GM12878 (cell line): ENCODE measurements around the gene GNPTG. TPM values are rescaled to one million over a fixed set of nuclear protein-coding genes. Genes with fewer than 3 reads are reported as not detected.
A peak's percentile ranks its signal among the peaks of the same experiment; 100 is the strongest.

Experiments used
- ATF7 ChIP-seq: fragments of 450-650 bp; IDR thresholded peaks from 2 replicates; pipeline ENCODE4 v1.6.1; 2016; ENCODE audit warnings: low read depth, mild to moderate bottlenecking
- BHLHE40 ChIP-seq, 2 experiments: fragments of 450-650 bp in 1 of 2; IDR thresholded peaks; 2 replicates each; pipeline ENCODE4 v1.6.1; 2011 to 2017; ENCODE audit warnings: low read depth in 2 of 2, borderline replicate concordance in 1 of 2, improper control_type of control experiment in 1 of 2, low read length in 1 of 2, mild to moderate bottlenecking in 1 of 2
- CREM ChIP-seq: IDR thresholded peaks from 2 replicates; pipeline ENCODE4 v1.6.1; 2014; ENCODE audit warnings: antibody characterized with exemption, low read depth
- DPF2 ChIP-seq: fragments of 450-650 bp; IDR thresholded peaks from 2 replicates; pipeline ENCODE4 v1.6.1; 2017; ENCODE audit warnings: mild to moderate bottlenecking
- EGR1 ChIP-seq, 2 experiments: IDR thresholded peaks; 1 replicate in 1 of 2; 2 replicates in 1 of 2; pipeline ENCODE4 v1.6.1; 2011 to 2012; ENCODE audit warnings: low read depth in 2 of 2, low read length in 2 of 2, borderline replicate concordance in 1 of 2, mild to moderate bottlenecking in 1 of 2, moderate library complexity in 1 of 2
- ESRRA ChIP-seq: IDR thresholded peaks from 2 replicates; pipeline ENCODE4 v1.6.1; 2012; ENCODE audit warnings: mild to moderate bottlenecking, low read length, improper control_type of control experiment
- IRF5 ChIP-seq: fragments of 450-650 bp; IDR thresholded peaks from 2 replicates; pipeline ENCODE4 v1.6.1; 2017; ENCODE audit warnings: borderline replicate concordance
- MEF2A ChIP-seq: IDR thresholded peaks from 2 replicates; pipeline ENCODE4 v1.6.1; 2011; ENCODE audit warnings: low read depth, mild to moderate bottlenecking, low read length, moderate library complexity; ENCODE audit not compliant: insufficient read depth
- NBN ChIP-seq: fragments of 450-650 bp; IDR thresholded peaks from 2 replicates; pipeline ENCODE4 v1.6.1; 2016
- NKRF ChIP-seq: fragments of 450-650 bp; conservative IDR thresholded peaks from 2 replicates; pipeline ENCODE4 v1.6.1; 2017; ENCODE audit warnings: mild to moderate bottlenecking, moderate library complexity
- NR2C2 ChIP-seq: IDR thresholded peaks from 2 replicates; pipeline ENCODE4 v1.6.1; 2011; ENCODE audit warnings: borderline replicate concordance, low read depth; ENCODE audit not compliant: control insufficient read depth, insufficient read length
- NRF1 ChIP-seq: conservative IDR thresholded peaks from 2 replicates; pipeline ENCODE4 v1.6.1; 2011; ENCODE audit warnings: mild to moderate bottlenecking, low read depth, low read length, improper control_type of control experiment
- PAX8 ChIP-seq: fragments of 450-650 bp; IDR thresholded peaks from 2 replicates; pipeline ENCODE4 v1.6.1; 2017; ENCODE audit warnings: mild to moderate bottlenecking, moderate library complexity
- PKNOX1 ChIP-seq: fragments of 450-650 bp; IDR thresholded peaks from 2 replicates; pipeline ENCODE4 v1.6.1; 2016; ENCODE audit warnings: mild to moderate bottlenecking
- RB1 ChIP-seq: fragments of 450-650 bp; formaldehyde crosslinking; IDR thresholded peaks from 2 replicates; pipeline ENCODE4 v1.6.1; 2017; ENCODE audit warnings: mild to moderate bottlenecking, borderline replicate concordance
- RCOR1 ChIP-seq: conservative IDR thresholded peaks from 2 replicates; pipeline ENCODE4 v1.6.1; 2012; ENCODE audit warnings: low read depth, low read length, improper control_type of control experiment
- SRF ChIP-seq, 2 experiments: IDR thresholded peaks; 2 replicates each; pipeline ENCODE4 v1.6.1; 2011; ENCODE audit warnings: low read depth in 2 of 2, low read length in 2 of 2, mild to moderate bottlenecking in 1 of 2, moderate library complexity in 1 of 2
- TAF1 ChIP-seq: IDR thresholded peaks from 2 replicates; pipeline ENCODE4 v1.6.1; 2011; ENCODE audit warnings: mild to moderate bottlenecking, low read depth, low read length, borderline replicate concordance
- TCF12 ChIP-seq: IDR thresholded peaks from 2 replicates; pipeline ENCODE4 v1.6.1; 2011; ENCODE audit warnings: low read depth, mild to moderate bottlenecking, low read length
- WRNIP1 ChIP-seq: IDR thresholded peaks from 2 replicates; pipeline ENCODE4 v1.6.1; 2011; ENCODE audit warnings: low read depth, low read length, improper control_type of control experiment, borderline replicate concordance
- YY1 ChIP-seq: IDR thresholded peaks from 2 replicates; pipeline ENCODE4 v1.6.1; 2011; ENCODE audit warnings: low read depth, mild to moderate bottlenecking, low read length
- ZBED1 ChIP-seq: IDR thresholded peaks from 2 replicates; pipeline ENCODE4 v1.6.1; 2016; ENCODE audit warnings: borderline replicate concordance
- polyA plus RNA-seq, 11 experiments: library from polyadenylated mRNA; depleted of rRNA in 4 of 11; unstranded in 6 of 11; stranded (reverse) in 5 of 11; fragments of >200 nt; fragmentation: Nextera tagmentation in 4 of 11; fragmentation: Illumina TruSeq in 1 of 11; extraction: Ambion mirVana in 4 of 11; extraction: Trizol in 1 of 11; gene quantifications; 1 replicate in 1 of 11; 2 replicates in 10 of 11; pipeline versions ENCODE4 v1.2.1 to v1.2.3, GENCODE V29; 2011 to 2016; ENCODE audit warnings: inconsistent platforms in 2 of 11, missing spikeins in 2 of 11, low read depth in 1 of 11
- total RNA-seq, 4 experiments: library from RNA; depleted of rRNA in 3 of 4; stranded (reverse); fragments of >200 nt in 3 of 4; fragmentation: Illumina TruSeq in 1 of 4; extraction: Trizol in 1 of 4; gene quantifications; 2 replicates each; pipeline versions ENCODE4 v1.2.1 to v1.2.3, GENCODE V29; 2013 to 2021
- TF ChIP-seq, protein P1 (sequence below): fragments of 450-650 bp; IDR thresholded peaks from 2 replicates; pipeline ENCODE4 v1.6.1; 2017; ENCODE audit warnings: mild to moderate bottlenecking, moderate library complexity

GNPTG gene
- total and polyA plus RNA-seq, 10 of the 15 experiments (the other 5 are each of a cell fraction or from before 2014, with no cell fraction given): 0.80 to 32.6 (median 20.9) TPM

- TF ChIP-seq PKNOX1: no peak
- TF ChIP-seq CREM: no peak
- no peak for TF ChIP-seq NRF1
- peak; percentile 15 to 46; a peak in 2 of 3 replicates for TF ChIP-seq EGR1 (IDR thresholded peaks at IDR 0.05; ENCODE audit: borderline replicate concordance in 1 of 2, low read depth in 2 of 2, low read length in 2 of 2)
- TF ChIP-seq RCOR1: no peak
- no peak for TF ChIP-seq PAX8
- TF ChIP-seq TAF1: no peak
- TF ChIP-seq, protein P1, sequence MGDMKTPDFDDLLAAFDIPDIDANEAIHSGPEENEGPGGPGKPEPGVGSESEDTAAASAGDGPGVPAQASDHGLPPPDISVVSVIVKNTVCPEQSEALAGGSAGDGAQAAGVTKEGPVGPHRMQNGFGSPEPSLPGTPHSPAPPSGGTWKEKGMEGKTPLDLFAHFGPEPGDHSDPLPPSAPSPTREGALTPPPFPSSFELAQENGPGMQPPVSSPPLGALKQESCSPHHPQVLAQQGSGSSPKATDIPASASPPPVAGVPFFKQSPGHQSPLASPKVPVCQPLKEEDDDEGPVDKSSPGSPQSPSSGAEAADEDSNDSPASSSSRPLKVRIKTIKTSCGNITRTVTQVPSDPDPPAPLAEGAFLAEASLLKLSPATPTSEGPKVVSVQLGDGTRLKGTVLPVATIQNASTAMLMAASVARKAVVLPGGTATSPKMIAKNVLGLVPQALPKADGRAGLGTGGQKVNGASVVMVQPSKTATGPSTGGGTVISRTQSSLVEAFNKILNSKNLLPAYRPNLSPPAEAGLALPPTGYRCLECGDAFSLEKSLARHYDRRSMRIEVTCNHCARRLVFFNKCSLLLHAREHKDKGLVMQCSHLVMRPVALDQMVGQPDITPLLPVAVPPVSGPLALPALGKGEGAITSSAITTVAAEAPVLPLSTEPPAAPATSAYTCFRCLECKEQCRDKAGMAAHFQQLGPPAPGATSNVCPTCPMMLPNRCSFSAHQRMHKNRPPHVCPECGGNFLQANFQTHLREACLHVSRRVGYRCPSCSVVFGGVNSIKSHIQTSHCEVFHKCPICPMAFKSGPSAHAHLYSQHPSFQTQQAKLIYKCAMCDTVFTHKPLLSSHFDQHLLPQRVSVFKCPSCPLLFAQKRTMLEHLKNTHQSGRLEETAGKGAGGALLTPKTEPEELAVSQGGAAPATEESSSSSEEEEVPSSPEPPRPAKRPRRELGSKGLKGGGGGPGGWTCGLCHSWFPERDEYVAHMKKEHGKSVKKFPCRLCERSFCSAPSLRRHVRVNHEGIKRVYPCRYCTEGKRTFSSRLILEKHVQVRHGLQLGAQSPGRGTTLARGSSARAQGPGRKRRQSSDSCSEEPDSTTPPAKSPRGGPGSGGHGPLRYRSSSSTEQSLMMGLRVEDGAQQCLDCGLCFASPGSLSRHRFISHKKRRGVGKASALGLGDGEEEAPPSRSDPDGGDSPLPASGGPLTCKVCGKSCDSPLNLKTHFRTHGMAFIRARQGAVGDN: no peak
- TF ChIP-seq WRNIP1: no peak
- TF ChIP-seq BHLHE40 (IDR thresholded peaks at IDR 0.05; ENCODE audit: borderline replicate concordance in 1 of 2, low read depth in 2 of 2, low read length in 1 of 2): peak in 1 of 2 experiments; percentile 89; a peak in 3 of 4 replicates
- TF ChIP-seq YY1: no peak
- no peak for TF ChIP-seq MEF2A
- peak; percentile 73 for TF ChIP-seq DPF2
- TF ChIP-seq RB1: 0 out of 2 replicates have a peak, but pooled peaks have one; percentile 32
- TF ChIP-seq TCF12: 0 out of 2 replicates have a peak, but pooled peaks have one; percentile 26
- no peak for TF ChIP-seq NR2C2
- no peak for TF ChIP-seq SRF (IDR thresholded peaks at IDR 0.05; ENCODE audit: low read depth in 2 of 2, low read length in 2 of 2)
- no peak for TF ChIP-seq ATF7
- TF ChIP-seq ZBED1: no peak
- TF ChIP-seq ESRRA: no peak
- TF ChIP-seq NBN: no peak
- TF ChIP-seq NKRF: peak; percentile 97
- no peak for TF ChIP-seq IRF5
These were observed 27.8 kb downstream of the GNPTG start (continued) for GRCh38 chr16:1379304-1380076.
